NCI-H82 treated with DMSO at 0.1 percent for 48 hours (cell line): ENCODE data around the gene EIF3A.
"Not testable (repeated sequence)": the region's sequence is repeated elsewhere in the genome, so short reads cannot be mapped to it uniquely, and the experiment has no call there.

Source experiments
- DNase-seq: peaks from one replicate; lab custom pipeline; 2025; ENCODE audit not compliant: unreplicated experiment; lab: John Stamatoyannopoulos, UW

EIF3A gene

DNA sequence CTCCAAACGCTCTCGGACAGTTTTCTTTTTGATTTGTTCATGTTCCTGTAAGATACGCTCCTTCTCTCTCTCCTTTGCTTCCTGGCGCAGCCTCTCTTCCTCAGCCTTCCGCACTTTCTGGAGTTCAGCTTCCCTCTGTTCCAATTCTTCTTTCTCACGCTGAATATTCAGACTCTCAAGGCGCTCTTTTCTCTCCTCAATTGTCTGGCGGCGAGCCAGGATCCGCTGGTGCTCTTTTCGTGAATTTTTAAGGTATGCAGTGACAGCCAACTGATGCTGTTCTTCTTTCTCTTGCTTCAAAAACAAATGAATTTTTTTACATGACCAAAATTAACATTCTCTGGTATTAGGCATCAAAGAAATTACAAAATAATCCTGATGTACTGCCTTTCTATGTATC, 22.6 kb downstream of the EIF3A start:
- DNase-seq: no peak

DNA sequence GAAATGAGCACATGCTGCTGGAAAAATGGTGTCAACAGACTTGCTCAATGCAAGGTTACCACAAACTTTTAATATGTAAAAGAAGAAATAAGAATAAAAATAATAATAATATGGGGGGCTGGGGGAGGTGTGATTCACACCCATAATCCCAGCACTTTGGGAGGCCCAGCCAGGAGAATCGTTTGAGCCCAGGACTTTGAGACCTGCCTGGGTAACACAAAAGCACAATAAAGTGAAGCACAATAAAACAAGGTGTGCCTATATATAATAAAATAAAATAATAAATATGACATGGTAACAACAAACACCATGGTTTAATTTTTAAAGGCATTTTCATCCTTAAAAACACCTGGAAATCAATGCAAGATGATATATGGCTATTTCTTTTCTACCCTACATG, 25.1 kb downstream of the EIF3A start:
- no peak for DNase-seq

DNA sequence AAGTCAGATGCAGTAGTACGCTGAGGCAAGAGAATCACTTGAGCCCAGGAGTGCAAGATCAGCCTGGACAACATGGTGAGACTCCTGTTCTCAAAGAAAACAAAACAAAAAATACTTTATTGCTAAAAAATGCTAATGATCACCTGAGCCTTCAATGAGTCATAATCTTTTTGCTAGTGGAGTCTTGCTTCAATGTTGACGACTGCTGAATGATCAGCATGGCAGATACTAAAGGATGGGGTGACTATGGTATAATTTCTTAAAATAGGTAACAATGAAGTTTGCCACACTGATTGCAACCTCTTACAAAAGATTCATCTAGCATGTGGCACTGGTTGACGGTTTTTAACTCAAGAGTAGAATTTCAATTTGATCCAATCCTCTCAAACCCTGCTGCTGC, 28.8 kb downstream of the EIF3A start:
- DNase-seq: no peak

DNA sequence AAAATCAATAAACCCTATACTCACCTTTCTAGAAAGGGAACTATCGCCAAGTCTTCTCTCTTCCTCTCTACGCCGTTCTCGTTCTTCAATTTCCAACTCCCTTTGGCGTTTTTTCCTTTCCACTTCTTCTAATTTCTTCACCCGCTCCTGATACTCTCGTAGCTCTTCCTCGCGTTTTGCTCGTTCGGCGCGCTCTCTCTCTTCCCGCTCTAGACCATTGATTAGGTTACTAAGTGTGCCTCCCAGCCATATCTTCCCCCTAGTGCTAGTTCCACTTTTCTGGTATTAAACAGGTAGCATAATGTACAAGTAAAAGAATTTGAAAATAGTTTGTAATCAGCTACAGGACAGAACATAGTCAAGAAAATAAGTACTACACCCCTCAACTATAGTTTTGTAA, 30.8 kb downstream of the EIF3A start:
- no peak for DNase-seq

DNA sequence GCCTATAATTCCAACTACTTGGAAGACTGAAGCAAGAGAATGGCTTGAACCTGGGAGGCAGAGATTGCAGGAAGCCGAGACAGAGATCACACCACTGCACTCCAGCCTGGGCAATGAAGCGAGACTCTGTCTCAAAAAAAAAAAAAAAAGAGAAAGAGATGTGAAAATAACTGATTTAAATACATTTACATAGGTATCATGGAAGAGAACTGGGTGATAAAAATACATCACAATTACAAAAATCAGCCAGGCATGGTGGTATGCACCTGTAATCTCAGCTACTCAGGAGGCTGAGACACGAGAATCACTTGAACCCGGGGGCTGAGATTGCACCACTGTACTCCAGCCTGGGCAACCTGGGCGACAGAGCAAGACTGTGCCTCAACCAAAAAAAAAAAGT, 31.3 kb downstream of the EIF3A start:
- DNase-seq: no peak

DNA sequence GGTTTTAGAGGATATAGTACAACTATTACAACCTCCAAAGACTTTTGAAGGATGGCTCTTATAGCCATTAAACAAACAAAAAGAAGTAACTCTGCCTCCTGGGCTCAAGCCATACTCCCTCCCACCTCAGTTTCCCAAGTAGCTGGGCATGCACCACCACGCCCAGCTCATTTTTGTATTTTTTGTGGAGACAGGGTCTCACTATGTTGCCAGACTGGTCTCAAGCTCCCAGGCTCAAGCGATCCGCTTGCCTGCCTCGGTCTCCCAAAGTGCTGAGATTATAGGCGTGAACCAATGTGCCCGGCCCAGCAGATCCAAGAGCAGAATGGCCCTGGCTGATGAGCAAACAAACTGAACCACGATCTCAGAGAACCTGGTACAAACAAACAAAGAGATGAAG, 35.1 kb downstream of the EIF3A start:
- no peak for DNase-seq

DNA sequence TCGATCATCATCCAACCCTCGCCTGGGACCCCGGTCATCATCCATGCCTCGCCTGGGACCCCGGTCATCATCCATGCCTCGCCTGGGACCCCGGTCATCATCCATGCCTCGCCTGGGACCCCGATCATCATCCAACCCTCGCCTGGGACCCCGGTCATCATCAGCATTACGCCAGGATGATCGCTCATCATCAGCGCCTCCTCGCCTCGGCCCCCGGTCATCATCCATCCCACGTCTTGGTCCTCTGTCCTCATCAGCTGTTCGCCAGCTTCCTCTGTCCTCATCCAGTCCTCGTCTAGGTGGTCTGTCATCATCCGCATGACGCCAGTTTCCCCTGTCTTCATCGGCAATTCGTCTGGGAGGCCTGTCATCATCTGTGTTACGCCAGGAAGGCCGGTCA, 38.4 kb downstream of the EIF3A start:
- no peak for DNase-seq

DNA sequence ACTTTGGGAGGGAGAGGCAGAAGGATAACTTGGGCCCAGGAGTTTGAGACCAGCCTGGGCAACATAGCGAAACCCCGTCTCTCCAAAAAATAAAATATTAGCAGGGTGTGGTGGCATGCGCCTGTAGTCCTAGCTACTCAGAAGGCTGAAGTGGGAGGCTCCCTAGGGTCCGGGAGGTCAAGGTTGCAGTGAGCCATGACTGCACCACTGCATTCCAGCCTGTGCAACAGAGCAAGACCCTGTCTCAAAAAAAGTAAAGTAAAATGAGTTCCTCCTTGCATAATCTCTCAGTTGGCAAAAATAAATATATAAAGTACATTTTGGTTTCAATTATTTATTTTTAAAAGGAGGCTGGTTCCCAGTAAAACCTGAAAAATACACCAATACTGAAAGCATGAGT, 39.3 kb downstream of the EIF3A start:
- DNase-seq: no peak

DNA sequence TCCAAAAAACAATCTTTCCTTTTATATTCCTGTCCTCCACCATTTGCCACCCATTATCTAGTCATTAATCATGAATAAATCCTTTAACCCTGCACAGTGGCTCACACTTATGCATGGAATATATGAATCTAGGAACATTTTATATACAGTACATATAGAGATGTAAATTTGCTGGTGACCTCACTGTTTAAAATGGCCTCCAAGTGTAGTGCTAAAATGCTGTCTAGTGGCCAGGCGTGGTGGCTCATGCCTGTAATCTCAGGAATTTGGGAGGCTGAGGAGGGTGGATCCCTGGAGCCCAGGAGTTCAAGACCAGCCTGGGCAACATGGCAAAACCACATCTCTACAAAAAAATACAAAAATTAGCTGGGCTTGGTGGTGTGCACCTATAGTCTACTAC, 41.5 kb downstream of the EIF3A start:
- no peak for DNase-seq

DNA sequence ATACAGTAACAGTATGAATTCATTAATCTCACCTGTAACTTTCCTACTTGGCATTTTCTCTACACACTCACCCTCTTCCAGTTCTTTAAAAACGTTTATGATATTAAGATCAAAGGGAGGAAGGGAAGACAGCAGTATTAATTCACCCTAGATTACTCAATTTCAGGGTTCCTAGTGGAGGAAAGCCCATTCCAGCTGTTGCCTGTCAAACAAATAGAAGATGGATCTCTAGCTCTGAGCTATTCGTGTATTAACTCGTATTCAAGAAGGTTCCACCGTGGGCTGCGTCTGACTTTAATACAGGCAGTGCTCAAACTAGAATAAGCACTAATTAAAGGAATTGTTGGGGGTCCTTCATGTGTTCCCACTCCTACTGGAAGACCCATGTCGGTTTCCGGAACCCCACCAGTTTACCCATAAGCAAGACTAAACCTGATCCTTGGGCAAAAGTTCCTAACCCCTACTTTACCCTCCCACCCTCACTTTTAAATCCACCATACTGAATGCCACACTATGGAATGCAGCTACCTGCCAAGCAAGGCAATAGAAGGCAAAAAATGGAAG, 49.0 kb downstream of the EIF3A start:
- no peak for DNase-seq

DNA sequence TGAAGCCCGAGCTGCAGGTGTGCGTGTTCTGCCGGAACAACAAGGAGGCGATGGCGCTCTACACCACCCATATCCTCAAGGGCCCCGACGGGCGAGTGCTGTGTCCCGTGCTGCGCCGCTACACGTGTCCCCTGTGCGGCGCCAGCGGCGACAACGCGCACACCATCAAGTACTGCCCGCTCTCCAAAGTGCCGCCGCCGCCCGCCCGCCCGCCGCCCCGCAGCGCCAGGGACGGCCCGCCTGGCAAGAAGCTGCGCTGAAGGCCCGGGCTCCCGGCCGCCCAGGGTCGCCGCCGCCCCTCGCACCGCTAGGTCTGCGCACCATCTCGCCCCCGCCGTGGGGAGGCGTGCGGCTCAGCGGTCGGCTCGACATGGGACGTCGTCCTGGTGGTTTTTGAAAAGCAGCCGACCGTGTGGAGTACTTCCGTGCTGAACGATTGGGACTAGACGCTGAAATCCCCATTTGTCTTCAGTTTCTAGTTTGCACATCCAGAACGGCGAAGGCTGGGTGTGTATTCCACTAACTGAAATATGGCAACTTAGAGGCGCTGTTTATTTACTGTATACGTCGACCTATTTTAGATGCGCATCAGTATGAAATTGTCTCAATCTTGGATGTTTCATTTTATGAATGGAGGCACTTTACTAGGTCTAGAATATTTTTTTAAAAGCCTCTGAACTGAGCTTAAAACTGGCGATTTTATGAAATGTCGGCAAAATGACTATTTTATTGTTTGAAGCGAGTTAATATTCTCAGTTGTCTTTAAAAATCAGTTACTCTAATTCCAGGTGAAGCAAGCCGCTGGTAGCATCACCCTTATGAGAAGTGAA, 50.0 kb downstream of the EIF3A start:
- no peak for DNase-seq

DNA sequence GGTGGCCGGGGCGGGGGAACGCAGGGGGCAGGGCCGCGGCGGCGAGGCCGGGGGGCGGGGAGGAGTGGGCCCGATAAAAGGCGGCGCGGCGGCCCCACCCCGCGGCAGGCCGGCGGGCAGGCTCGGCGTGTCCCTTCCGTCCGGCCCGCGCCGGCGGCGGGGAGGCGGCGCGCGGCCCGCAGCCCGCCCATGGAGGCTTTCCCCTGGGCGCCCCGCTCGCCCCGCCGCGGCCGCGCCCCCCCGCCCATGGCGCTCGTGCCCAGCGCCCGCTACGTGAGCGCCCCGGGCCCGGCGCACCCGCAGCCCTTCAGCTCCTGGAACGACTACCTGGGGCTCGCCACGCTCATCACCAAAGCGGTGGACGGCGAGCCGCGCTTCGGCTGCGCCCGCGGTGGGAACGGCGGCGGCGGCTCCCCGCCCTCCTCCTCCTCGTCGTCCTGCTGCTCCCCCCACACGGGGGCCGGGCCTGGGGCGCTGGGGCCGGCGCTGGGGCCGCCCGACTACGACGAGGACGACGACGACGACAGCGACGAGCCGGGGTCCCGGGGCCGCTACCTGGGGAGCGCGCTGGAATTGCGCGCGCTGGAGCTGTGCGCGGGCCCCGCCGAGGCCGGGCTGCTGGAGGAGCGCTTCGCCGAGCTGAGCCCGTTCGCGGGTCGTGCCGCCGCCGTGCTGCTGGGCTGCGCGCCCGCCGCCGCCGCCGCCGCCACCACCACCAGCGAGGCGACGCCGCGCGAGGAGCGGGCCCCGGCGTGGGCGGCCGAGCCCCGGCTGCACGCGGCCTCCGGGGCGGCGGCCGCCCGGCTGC, 50.8 kb downstream of the EIF3A start, which contains the start of gene NANOS1:
Gene NANOS1, plus strand, starts transcription at position 102 of the 808 bp plus-strand sequence. Its CDS starts 88 bp downstream, at position 190.
- no peak for DNase-seq

DNA sequence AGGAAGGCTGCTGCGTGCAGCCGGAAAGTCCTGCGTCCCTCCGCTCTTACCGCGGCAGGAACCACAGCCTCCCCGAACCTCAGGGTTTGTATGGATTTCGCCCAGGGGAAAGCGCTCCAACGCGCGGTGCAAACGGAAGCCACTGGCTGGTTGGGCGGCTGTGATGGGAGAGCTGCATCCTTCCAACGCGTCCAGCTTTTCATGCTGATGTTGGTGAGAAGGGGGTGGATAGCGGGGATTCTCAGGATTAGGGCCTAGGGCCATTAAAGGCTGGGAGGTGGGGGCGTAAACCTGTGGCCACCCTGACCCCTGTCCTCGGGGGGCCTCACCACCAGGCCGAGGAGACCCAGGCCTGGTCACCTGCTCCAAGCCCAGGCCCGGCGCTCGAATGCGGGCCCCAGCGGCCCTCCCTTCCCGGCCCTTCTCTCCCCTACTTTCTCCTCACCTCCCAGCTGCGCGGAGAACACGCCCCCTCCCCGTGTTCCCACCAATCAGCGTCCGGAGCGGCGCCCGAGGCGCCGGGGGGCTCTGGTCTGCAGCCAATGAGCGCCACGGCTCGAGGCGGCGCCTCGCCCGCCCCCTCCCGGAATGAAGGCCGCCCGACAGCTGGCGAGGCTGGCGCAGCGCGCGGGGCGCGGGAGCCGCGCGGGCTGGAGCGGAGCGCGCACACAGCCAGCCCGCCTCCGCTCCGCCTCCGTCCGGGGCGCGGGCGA, 51.6 kb downstream of the EIF3A start:
- peak; percentile 79 for DNase-seq

DNA sequence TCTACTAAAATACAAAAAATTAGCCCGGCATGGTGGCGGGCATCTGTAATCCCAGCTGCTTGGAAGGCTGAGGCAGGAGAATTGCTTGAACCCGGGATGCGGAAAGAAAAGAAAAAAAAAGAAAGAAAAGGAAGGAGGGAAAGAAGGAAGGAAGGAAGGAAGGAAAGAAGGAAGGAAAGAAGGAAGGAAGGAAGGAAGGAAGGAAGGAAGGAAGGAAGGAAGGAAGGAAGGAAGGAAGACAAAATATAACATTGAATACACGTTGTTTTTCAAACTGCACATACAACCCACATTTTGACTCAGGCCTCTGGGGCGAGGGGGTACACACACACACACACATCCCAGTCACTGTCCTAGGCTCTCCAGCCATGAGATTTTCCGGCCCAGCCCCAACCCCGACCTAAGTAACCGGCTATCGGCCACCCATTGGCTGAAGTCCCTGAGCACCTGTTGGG, 52.1 kb downstream of the EIF3A start:
- not testable (repeated sequence) for DNase-seq

DNA sequence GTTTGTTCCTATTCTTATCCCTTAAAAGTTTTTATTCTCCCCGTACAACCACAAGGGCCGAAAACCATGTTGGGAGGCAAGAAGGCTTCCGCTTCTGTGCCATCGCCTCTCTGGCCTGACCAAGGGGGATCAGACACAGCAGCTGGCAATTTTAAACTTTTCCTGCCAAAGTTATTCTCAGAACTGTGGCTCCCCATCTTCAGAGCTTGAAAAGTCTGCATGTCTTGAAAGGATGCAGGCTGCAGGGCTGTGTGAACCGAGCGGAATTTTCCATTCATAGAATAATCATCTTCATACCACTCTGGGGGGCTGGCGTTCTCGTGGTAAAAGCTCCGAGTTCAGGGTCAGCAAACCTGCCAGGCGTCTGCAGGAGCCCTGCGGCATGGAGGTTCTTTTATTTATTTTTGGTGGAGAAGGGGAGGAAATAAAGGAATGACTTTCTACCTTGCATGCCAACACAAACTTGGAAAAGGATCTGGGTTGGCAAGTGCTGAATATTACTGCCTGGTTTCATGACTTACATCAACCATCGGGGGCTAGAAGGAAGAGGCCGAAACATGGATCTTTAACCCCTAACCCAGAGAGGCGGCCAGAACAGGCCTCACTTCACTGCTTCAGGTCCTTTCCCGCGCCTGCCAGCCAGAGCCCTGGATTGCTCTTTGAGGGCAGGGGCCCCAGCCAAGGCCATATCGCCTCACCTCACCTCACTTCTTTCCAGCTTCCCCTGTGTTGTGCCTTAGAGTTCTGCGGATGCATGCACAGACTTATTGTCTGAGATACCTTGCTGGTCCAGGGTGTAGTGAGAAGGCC, 54.1 kb downstream of the EIF3A start:
- no peak for DNase-seq

DNA sequence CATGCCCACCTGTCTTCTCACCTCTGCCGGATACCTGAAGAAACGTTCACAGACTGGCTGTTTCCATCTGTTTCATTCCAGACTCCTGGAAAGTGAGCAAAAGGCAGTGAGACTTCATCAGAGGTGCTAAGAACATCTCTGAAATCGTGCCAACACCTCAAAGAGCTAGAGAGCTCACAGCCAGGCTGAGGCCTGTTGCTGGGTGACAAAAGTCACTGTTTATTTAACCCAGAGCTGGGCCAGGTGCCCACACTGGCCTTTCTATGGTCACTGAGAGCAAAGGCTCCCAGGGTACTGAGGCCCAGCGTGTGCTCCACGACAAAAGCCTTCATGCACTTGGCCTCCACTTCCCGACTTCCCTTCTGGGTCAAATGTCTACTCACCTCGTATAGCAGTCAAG, 54.8 kb downstream of the EIF3A start:
- DNase-seq: no peak

DNA sequence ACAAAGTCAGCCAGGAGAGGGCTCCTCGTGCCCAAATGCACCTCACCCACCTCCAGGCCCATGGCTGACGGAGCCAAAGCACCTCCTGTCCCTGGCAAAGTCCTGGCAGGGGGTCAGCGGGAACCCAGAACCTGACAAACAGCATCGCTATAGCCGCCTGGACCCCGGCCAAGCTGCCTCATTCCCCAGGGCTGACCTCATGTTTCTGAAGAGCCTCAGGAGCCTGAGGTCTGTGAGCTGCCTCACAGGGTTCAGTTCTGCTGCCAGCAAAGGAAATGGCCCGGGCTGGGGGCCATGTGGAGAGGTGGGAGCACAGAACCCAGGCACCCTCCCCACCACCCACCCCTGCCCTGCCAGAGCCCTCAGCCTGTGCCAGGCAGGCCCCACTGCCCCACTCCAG, 55.3 kb downstream of the EIF3A start:
- no peak for DNase-seq

DNA sequence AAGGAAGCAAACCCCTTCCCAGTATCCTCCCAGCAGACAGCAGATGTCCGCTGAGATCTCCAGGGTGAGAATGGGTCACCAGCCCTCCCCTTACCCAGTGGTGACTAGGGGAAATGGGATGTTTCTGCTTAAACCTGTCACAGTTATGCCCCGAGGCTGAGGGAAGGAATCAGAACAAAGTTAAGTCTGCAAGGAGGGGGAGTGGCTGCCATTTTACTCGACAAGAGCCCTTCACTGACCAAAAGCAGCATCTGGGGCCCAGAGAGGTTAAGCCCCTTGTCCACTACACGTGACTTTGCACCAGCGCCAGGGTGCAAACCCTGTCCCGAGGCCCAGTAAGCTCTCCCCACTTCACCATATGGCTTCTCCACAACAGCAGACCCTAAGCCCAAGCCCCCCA, 55.7 kb downstream of the EIF3A start:
- DNase-seq: no peak

DNA sequence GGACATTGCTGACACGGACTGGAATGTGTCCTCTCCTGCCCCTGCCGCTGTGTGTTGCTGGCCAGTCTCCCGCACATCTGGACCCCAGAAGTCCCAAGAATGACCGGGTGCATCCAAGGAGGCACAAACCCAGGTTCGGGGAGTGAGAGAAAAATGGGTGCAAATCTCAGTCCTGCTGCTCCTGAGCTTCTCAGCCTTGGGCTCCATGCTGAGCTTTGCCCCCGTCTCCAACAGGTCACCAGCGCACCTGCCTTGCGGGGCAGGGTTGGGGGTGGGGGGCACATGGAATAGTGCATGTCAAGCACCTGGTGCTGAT, 57.1 kb downstream of the EIF3A start:
- DNase-seq: no peak

DNA sequence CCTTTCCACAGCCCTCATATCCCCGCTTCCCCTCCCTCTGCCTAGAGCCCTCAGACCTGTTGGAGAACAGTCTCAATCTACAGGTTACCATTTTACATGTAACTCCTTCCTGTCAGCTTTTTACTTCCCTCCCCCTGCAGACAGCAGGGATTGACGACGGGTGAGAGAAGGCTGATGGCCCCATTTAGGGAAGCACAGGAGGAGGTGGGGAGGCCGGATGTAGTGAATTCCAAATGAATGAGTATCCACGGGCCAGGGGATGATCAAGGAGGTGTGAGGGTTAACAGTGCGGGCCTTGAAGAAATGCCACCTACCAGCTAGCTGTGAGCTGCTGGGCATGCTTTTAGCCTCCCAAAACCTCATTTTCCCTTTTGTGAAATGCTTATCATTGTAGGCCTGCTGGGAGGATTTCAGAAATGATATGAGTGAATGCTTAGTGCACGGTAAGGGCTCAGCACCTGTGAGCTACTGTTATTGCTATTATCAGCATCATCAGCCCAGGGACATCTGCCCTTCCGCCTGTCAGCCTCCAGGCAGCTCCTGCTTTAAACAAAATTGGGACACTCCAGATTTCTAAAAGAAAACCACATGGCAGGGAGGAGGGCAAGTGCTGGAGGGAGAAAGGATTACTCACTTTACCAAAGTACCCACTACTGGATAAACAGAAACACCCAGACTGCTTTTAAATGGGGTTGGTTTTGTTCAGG, 57.6 kb downstream of the EIF3A start:
- no peak for DNase-seq
